Psoas muscle (tissue), 8 donors: ENCODE results near the gene PDE8B. TPM values are rescaled to one million over a fixed set of nuclear protein-coding genes. Genes with fewer than 3 reads are reported as not detected.

Experiments used
- ATAC-seq, 4 donors: fragments of 200-7000 bp; cut with Tn5 transposase; one replicate each; pipeline ENCODE4 v1.9.1; 2020; ENCODE audit warnings: moderate library complexity in 3 of 4, mild to moderate bottlenecking in 2 of 4
- DNase-seq, 2 donors: peaks; one replicate each; pipeline ENCODE4 v3.0.0-alpha.2; 2020
- H3K27ac ChIP-seq: fragments of 200-600 bp; one replicate; pipeline ENCODE4 v1.8.0; 2022
- H3K27me3 ChIP-seq, 3 donors: fragments of 200-600 bp in 1 of 3; one replicate each; pipeline versions ENCODE4 v1.6.1 to v1.8.0; 2013 to 2022; ENCODE audit warnings: low read length in 2 of 3, mild to moderate bottlenecking in 2 of 3, moderate library complexity in 1 of 3; ENCODE audit not compliant: insufficient read depth in 3 of 3
- H3K36me3 ChIP-seq, 2 donors: fragments of 200-600 bp in 1 of 2; one replicate each; pipeline versions ENCODE4 v1.6.1 to v1.8.0; 2013 to 2022; ENCODE audit warnings: low read depth in 1 of 2, mild to moderate bottlenecking in 1 of 2, moderate library complexity in 1 of 2; ENCODE audit not compliant: insufficient read depth in 1 of 2
- H3K4me1 ChIP-seq: fragments of 200-600 bp; one replicate; pipeline ENCODE4 v1.8.0; 2022
- H3K4me3 ChIP-seq: fragments of 200-600 bp; one replicate; pipeline ENCODE4 v1.8.0; 2022; ENCODE audit warnings: mild to moderate bottlenecking
- H3K9me3 ChIP-seq: fragments of 200-600 bp; one replicate; pipeline ENCODE4 v1.8.0; 2022
- WGBS, 3 donors: extraction: QIAGEN DNeasy Blood & Tissue Kit; methylation state at CpG; one replicate each; pipeline versions ENCODE4 v1.1.6 to v1.1.7; 2013; 5-methylcytosine and 5-hydroxymethylcytosine counted together
- intact Hi-C, 2 donors: fragments of 100-400 bp; cut with DNase I; formaldehyde crosslinking; loops; one replicate each; pipeline versions ENCODE4 v1.11.0 to v1.14.2; 2022
- polyA plus RNA-seq, 3 donors: library from polyadenylated mRNA; stranded (reverse); fragments of 200-250 nt; gene quantifications; one replicate each; pipeline ENCODE4 v1.2.3, GENCODE V29; 2013
- total RNA-seq, 4 donors: library from RNA; stranded (reverse); fragmentation: NEBNext Ultra II Directional in 2 of 4; extraction: Animal tissue kit (Norgen Biotek cat#: 25700) in 2 of 4; gene quantifications; one replicate each; pipeline versions ENCODE4 v1.2.1 to v1.2.4, GENCODE V29; 2021 to 2023
- TF ChIP-seq, protein P1 (sequence below): fragments of 200-600 bp; IDR thresholded peaks from one replicate; pipeline ENCODE4 v1.8.0; 2022; ENCODE audit warnings: antibody characterized with exemption
- donor health status: healthy with polysubstance abuse.
- donor health status: DM: no; HTN: no; CAD: no; lungs with moderate emphysema.
- donor health status: Bipolar disorder and iron deficiency.
- donor health status: healthy.
- donor health status: DM: yes; HTN: yes; CAD: no.
- donor health status: DM: no; HTN: no; CAD: no.
- donor health status: DM: no; HTN: no; CAD: no.
- donor health status: DM: yes; HTN: yes; CAD: no.

PDE8B gene
- total and polyA plus RNA-seq, 7 donors: 0.12 to 2.9 (median 0.46) TPM

- intact Hi-C loops: no loop called here
- TF ChIP-seq, protein P1, sequence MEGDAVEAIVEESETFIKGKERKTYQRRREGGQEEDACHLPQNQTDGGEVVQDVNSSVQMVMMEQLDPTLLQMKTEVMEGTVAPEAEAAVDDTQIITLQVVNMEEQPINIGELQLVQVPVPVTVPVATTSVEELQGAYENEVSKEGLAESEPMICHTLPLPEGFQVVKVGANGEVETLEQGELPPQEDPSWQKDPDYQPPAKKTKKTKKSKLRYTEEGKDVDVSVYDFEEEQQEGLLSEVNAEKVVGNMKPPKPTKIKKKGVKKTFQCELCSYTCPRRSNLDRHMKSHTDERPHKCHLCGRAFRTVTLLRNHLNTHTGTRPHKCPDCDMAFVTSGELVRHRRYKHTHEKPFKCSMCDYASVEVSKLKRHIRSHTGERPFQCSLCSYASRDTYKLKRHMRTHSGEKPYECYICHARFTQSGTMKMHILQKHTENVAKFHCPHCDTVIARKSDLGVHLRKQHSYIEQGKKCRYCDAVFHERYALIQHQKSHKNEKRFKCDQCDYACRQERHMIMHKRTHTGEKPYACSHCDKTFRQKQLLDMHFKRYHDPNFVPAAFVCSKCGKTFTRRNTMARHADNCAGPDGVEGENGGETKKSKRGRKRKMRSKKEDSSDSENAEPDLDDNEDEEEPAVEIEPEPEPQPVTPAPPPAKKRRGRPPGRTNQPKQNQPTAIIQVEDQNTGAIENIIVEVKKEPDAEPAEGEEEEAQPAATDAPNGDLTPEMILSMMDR: no peak
- Histone ChIP-seq H3K4me3 (no peak overlapping the region), H3K27ac (no peak overlapping the region), H3K9me3 (peaks cover 5% of the 10 kb centered on the region), H3K4me1 (no peaks in the 10 kb centered on the region), H3K27me3 (no peaks in the 10 kb centered on the region), H3K36me3 (no peaks in the 10 kb centered on the region)
- WGBS, 3 donors: 41 to 46% (median 42%) methylated on average over 2 of the region's 2 CpGs
- DNase-seq (no peak), ATAC-seq (no peak)
These were observed 55.8 kb downstream of the PDE8B start for GRCh38 chr5:77266291-77266690.

DNA sequence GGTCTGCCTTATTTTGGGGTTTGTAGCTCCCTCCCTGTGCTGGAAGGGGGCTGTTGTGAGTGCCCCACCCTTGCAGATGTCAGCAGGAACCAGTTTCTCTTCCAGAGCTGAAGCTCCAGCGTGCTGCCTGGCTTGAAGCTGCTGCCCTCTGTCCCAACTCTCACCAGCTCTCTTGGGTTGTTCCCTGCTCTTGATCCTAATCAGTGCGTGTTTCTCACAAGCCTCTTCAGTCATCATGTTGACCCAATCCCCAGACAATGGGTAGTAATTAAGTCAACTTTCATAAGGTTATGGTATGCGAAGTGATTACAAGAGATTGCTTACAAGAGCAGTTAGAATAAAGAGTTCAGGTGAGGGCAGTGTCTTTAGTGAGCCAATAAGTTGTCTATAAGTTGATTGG lies 57.0 kb downstream of the PDE8B start:
- WGBS, 3 donors: 79 to 83% (median 81%) methylated on average over 3 of the region's 3 CpGs
- no peak for DNase-seq

GRCh38 chr5:77272206-77272605 lies 61.7 kb downstream of the PDE8B start:
- TF ChIP-seq, protein P1: no peak
- H3K4me3 ChIP-seq: no peak overlapping the region
- DNase-seq: no peak
- 24 to 67% (median 38%) methylated on average over 1 of the region's 1 CpG for WGBS, 3 donors
- ATAC-seq: no peak
- intact Hi-C loops: no loop called here
- no peaks in the 10 kb centered on the region for H3K4me1 ChIP-seq
- H3K36me3 ChIP-seq: no peaks in the 10 kb centered on the region
- H3K27me3 ChIP-seq: no peaks in the 10 kb centered on the region
- H3K27ac ChIP-seq: no peak overlapping the region
- H3K9me3 ChIP-seq: peaks cover 5% of the 10 kb centered on the region

More for the DNA sequence above, 57.0 kb downstream of the PDE8B start:
- Histone ChIP-seq H3K4me1 (no peaks in the 10 kb centered on the region), H3K36me3 (no peaks in the 10 kb centered on the region), H3K27ac (no peak overlapping the region), H3K4me3 (no peak overlapping the region), H3K27me3 (no peaks in the 10 kb centered on the region), H3K9me3 (peaks cover 5% of the 10 kb centered on the region)
- TF ChIP-seq, protein P1: no peak
- no peak for ATAC-seq
- intact Hi-C loops: no loop called here

DNA sequence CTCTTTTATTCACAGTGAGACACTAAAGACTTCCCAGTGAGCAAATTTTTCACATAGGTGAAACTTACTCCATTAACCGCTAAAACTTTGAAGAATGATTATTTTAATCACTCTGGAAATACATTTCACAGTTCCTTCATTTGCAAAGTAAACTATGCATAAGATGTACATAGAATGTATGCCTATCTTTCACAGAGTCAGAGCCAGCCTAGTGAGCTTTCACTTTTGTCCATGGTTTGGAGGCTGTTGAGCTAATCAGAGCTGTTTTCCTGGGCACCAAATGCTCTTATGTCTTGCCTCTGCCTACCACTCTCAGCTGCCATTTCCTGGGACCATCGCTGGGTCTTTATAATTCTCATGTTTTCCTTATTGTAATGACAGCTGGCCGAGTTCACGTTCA lies 67.3 kb downstream of the PDE8B start:
- Histone ChIP-seq H3K27me3 (no peaks in the 10 kb centered on the region), H3K36me3 (no peaks in the 10 kb centered on the region), H3K27ac (no peak overlapping the region), H3K4me1 (no peaks in the 10 kb centered on the region), H3K9me3 (no peaks in the 10 kb centered on the region), H3K4me3 (no peak overlapping the region)
- no peak for DNase-seq
- WGBS, 3 donors: 83 to 86% (median 83%) methylated on average over 4 of the region's 4 CpGs
- TF ChIP-seq, protein P1: no peak
- ATAC-seq: no peak
- intact Hi-C loops: no loop called here

DNA sequence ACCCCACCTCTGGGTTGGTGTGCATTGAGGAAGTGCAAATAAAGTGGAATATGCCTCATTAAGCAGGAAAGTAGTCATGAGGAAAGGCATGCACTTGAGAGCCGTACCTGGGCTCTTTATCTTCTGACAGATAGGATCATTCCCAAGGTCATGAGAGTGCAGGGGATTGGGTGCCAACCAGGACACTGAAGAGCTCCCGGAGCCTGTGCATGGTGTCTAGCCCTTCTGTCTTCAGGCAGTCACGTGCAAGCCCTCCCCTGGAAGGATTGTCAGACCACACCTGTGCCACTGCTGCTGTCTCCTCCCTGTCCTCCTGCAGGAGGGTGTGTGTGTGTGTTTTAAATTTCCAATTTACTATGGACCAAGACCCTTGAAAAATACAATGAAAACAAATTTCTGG lies 69.6 kb downstream of the PDE8B start:
- no peaks in the 10 kb centered on the region for H3K27me3 ChIP-seq
- H3K9me3 ChIP-seq: no peaks in the 10 kb centered on the region
- intact Hi-C loops: no loop called here
- H3K4me3 ChIP-seq: no peak overlapping the region
- no peaks in the 10 kb centered on the region for H3K36me3 ChIP-seq
- 70 to 82% (median 79%) methylated on average over 3 of the region's 3 CpGs for WGBS, 3 donors
- ATAC-seq: no peak
- TF ChIP-seq, protein P1: no peak
- H3K4me1 ChIP-seq: no peaks in the 10 kb centered on the region
- DNase-seq: no peak
- H3K27ac ChIP-seq: no peak overlapping the region
